ENCODE data around the gene ABCB10.

The ABCB10 gene

DNA sequence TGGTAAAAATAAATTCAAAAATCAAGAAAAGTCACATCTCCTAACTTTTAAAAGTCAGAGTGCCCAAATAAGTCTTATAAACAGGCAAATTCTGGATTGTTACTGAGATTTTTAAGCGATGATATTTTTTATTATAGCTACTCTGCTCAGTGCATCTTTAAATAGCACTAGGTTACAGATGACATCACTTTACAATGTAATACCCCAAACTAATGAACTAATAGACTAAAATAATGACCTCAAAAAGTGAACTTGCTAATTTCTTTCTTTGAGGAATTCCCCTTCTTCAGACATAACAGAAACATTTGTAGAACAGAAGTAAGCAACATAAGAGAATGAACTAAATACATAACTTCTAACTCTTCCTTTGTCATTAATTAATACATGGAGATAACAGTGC, 91.6 kb downstream of the ABCB10 start:
- Histone ChIP-seq H3K9me3 (no peaks in the 10 kb centered on the region), H3K27me3 (no peaks in the 10 kb centered on the region), H3K36me3 (peaks cover 72% of the 10 kb centered on the region), H3K4me3 (ENCODE audit: low read depth, low read length) (no peak overlapping the region), H3K4me1 (no peaks in the 10 kb centered on the region)
- DNase-seq = no peak
- TF ChIP-seq CTCF (IDR thresholded peaks at IDR 0.05; ENCODE audit: low read depth, low read length) = no peak

Measured in BE2C (cell line).